BJ (cell line): ENCODE data around the gene POC1B. TPM values are rescaled to one million over a fixed set of nuclear protein-coding genes. Genes with fewer than 3 reads are reported as not detected.

Source experiments
- CTCF ChIA-PET: fragments of 350-600 bp; formaldehyde crosslinking; extraction: SDS; loops from one replicate; lab custom pipeline; 2021; ENCODE audit warnings: antibody characterized with exemption, inconsistent platforms; lab: Yijun Ruan, JAX
- POLR2A ChIA-PET: fragments of 300-600 bp; sonication (Branson Sonifier 250); formaldehyde crosslinking; extraction: SDS; loops from one replicate; lab custom pipeline; 2021; ENCODE audit warnings: antibody characterized with exemption; lab: Charles Lee
- DNase-seq: peaks from one replicate; pipeline ENCODE4 v3.0.0-alpha.2; 2011; ENCODE audit warnings: low read depth
- H3K27me3 ChIP-seq: 2 replicates; pipeline ENCODE4 v1.6.0; 2011; ENCODE audit warnings: low read length; ENCODE audit not compliant: control insufficient read depth, insufficient read depth
- H3K36me3 ChIP-seq: 2 replicates; pipeline ENCODE4 v1.5.1; 2011; ENCODE audit warnings: low read length; ENCODE audit not compliant: control insufficient read depth, insufficient read depth
- H3K4me3 ChIP-seq: 2 replicates; pipeline ENCODE4 v1.5.1; 2011; ENCODE audit warnings: low read depth, mild to moderate bottlenecking, control low read depth, low read length
- polyA plus RNA-seq: library from polyadenylated mRNA; depleted of rRNA; stranded (reverse); fragments of >200 nt; gene quantifications from 2 replicates; pipeline ENCODE4 v1.2.3, GENCODE V29; 2011
- TF ChIP-seq, protein P1 (sequence below): IDR thresholded peaks from 2 replicates; pipeline ENCODE4 v1.5.1; 2011; ENCODE audit warnings: low read depth, mild to moderate bottlenecking, control low read depth, inconsistent platforms, low read length, moderate library complexity; ENCODE audit not compliant: insufficient read depth

Gene POC1B
- polyA plus RNA-seq, 1 experiment = 6.7 TPM

DNA sequence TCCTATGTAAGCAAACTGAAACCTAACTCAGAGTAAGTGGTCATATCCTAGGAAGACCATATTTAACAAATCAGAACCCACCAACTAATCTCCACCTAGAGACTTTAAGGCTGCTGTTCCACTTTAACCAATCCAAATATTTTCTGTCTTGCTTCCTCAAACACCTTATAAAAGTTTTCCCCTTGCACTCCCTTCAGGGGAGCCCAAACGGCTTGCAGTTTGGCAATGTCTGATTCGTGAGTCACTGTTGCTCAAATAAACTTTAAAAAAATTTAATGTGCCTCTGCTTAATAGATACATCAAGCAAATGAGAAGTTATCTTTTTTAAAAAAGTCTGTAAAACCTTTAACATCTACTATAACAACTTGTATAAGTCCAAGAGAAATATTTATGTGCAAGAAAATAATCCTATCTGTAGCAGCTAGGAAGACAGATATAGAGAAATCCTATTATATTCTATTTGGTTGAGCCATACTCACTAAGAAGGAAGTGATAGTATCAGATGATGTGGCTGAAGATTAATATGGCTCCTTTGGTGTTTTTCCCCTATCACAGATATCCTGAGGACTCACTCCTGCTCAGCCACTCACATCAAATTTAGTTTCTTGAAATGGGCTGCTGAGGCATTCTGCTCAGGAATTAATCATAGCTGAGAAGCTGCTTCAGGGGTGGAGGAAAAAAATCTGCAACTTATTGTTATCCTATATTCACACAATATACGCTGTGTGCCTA is 108.4 kb downstream of the POC1B start:
- ChIA-PET CTCF (no interaction called here), POLR2A (no interaction called here)
- TF ChIP-seq, protein P1, sequence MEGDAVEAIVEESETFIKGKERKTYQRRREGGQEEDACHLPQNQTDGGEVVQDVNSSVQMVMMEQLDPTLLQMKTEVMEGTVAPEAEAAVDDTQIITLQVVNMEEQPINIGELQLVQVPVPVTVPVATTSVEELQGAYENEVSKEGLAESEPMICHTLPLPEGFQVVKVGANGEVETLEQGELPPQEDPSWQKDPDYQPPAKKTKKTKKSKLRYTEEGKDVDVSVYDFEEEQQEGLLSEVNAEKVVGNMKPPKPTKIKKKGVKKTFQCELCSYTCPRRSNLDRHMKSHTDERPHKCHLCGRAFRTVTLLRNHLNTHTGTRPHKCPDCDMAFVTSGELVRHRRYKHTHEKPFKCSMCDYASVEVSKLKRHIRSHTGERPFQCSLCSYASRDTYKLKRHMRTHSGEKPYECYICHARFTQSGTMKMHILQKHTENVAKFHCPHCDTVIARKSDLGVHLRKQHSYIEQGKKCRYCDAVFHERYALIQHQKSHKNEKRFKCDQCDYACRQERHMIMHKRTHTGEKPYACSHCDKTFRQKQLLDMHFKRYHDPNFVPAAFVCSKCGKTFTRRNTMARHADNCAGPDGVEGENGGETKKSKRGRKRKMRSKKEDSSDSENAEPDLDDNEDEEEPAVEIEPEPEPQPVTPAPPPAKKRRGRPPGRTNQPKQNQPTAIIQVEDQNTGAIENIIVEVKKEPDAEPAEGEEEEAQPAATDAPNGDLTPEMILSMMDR = no peak
- DNase-seq = peak; percentile 55
- H3K4me3 ChIP-seq = no peak overlapping the region
- H3K27me3 ChIP-seq = no peaks in the 10 kb centered on the region
- H3K36me3 ChIP-seq = no peaks in the 10 kb centered on the region

DNA sequence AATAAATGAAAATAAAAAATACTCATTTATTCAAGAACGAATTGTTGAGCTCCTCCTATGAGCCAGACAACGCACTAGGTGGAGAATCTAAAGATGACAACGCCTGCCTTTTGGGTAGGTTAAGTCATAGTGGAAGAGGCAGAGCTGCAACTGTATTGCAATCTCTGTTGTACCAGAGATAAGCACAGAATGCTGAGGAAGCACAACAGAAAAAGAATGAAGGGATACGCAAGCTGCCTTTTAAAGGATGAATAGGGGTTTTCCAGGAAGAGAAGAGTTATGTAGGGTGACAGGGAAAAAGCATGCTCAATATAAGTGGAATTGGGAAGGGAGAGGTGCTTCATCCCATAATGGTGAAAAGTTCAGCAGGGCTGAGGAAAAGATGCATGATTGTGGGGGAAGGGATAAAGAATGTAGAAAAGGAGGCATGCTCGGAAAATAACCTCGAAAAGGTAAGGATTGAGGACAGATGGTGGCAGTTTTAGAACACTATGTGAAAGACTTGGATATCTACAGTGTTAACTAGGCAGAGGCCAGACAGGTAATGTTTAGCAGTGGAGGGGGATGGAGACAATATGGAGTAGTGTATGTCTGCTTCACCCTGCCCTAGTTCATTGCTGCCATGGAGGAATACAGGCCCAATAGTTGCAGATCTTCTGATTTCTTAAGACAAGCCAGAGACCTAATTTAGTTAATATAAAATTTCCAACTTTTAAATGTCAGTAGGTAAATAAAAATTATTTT is 109.6 kb downstream of the POC1B start:
- DNase-seq = no peak
- POLR2A ChIA-PET = interaction anchor here (0.6 kb wide), 1 partner anchor 34 kb away, joined by 6 read pairs; no protein-coding TSS in a partner anchor
- CTCF ChIA-PET = no interaction called here
- Histone ChIP-seq H3K4me3 (no peak overlapping the region), H3K27me3 (no peaks in the 10 kb centered on the region), H3K36me3 (no peaks in the 10 kb centered on the region)
- TF ChIP-seq, protein P1 = no peak

DNA sequence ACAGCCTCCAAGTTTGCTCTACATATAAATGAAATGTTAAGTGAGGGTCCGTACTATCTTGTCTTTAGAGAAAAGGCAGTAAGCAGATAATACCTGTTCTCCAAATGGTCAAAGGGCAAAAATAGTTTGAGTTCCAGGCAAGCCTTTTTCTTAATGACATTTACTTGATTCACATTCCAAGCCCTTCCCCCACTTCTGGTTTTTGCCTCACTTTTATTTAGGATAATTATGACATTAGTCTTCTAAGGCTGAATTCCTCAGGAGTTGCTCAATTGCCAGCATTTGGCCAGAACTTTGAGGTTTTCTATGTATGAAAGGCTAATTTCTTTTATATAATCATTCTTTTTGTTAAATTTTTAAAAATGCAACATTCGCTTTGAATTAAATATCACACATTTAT is 111.0 kb downstream of the POC1B start:
- TF ChIP-seq, protein P1 = no peak
- CTCF ChIA-PET = no interaction called here

DNA sequence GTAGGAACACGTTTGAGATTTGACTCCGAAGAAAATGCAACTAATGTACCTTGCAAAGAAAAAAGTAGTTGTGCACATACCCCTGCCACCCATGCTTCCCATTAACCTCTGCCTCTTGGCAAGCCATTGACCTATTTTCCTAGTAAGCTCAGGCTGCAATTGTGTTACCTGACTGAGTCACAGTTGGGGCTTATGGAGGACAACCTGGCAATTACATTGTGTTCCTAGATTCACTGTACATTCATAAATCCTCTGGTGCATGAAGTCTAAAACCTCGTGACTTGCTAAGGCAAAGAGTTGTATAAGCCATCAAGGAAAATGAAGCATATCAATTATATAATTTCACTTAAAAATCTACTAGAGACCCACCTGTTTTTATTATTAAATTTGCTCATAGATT is 111.5 kb downstream of the POC1B start:
- TF ChIP-seq, protein P1 = no peak
- no peak overlapping the region for H3K4me3 ChIP-seq
- no peaks in the 10 kb centered on the region for H3K27me3 ChIP-seq
- DNase-seq = no peak
- H3K36me3 ChIP-seq = no peaks in the 10 kb centered on the region
- ChIA-PET POLR2A (no interaction called here), CTCF (no interaction called here)

More for the DNA sequence above, 111.0 kb downstream of the POC1B start:
- Histone ChIP-seq H3K27me3 (no peaks in the 10 kb centered on the region), H3K36me3 (no peaks in the 10 kb centered on the region), H3K4me3 (no peak overlapping the region)
- POLR2A ChIA-PET = no interaction called here
- peak; percentile 52 for DNase-seq

DNA sequence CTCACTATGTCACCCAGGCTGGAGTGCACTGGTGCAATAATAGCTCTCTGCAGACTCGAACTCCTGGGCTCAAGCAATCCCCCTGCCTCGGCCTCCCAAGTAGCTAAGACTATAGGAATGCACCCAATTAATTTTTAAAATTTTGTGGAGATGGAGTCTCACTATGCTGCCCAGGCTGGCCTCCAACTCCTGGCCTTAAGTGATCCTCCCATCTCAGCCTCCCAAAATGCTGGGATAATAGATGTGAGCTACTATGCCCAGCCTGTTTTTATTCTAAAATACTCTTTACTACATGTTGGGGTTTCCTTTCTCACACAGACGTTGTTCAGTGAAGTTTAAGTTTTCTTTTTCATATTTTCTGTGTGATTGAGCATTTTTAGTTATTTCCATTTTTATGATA is 112.6 kb downstream of the POC1B start:
- Histone ChIP-seq H3K36me3 (no peaks in the 10 kb centered on the region), H3K27me3 (no peaks in the 10 kb centered on the region), H3K4me3 (no peak overlapping the region)
- POLR2A ChIA-PET = no interaction called here
- TF ChIP-seq, protein P1 = no peak
- DNase-seq = no peak
- CTCF ChIA-PET = no interaction called here
